Astrocyte of the cerebellum (primary cell): ENCODE data around the gene GRK5.

Source experiments
- DNase-seq: peaks from one replicate; pipeline ENCODE4 v3.0.0-alpha.2; 2011; ENCODE audit warnings: low read depth
- H3K4me3 ChIP-seq: 2 replicates; pipeline ENCODE4 v1.5.1; 2011; ENCODE audit warnings: mild to moderate bottlenecking, low read depth, low read length, moderate library complexity
- CTCF ChIP-seq: IDR thresholded peaks from 2 replicates; pipeline ENCODE4 v1.5.1; 2012; ENCODE audit warnings: low read length, low read depth, moderate library complexity, mild to moderate bottlenecking; ENCODE audit errors: missing control alignments
- in situ Hi-C: cut with HindIII; loops from 2 replicates; pipeline ENCODE4 v1.10.0; 2017; ENCODE audit warnings: low sequenced_read_pairs

GRK5 gene

GRCh38 chr10:119483839-119484238 lies 276.5 kb downstream of the GRK5 start:
- DNase-seq = no peak

GRCh38 chr10:119488675-119489074 lies 281.3 kb downstream of the GRK5 start:
- no peak for DNase-seq
- in situ Hi-C loops = no loop called here
- H3K4me3 ChIP-seq = no peak overlapping the region
- TF ChIP-seq CTCF = no peak

More at GRCh38 chr10:119483839-119484238, 276.5 kb downstream of the GRK5 start:
- in situ Hi-C loops = no loop called here
- no peak overlapping the region for H3K4me3 ChIP-seq
- TF ChIP-seq CTCF = no peak

- peak overlapping the region; percentile 31 for H3K4me3 ChIP-seq
Observed at GRCh38 chr10:119489991-119490326, 282.6 kb downstream of the GRK5 start.

GRCh38 chr10:119491966-119492757 lies 284.8 kb downstream of the GRK5 start:
- TF ChIP-seq CTCF = no peak
- no peak overlapping the region for H3K4me3 ChIP-seq
- in situ Hi-C loops = no loop called here
- DNase-seq = no peak

More at GRCh38 chr10:119489991-119490326, 282.6 kb downstream of the GRK5 start:
- DNase-seq = no peak
- TF ChIP-seq CTCF = no peak
- in situ Hi-C loops = no loop called here

GRCh38 chr10:119493155-119493554 lies 285.8 kb downstream of the GRK5 start:
- DNase-seq = no peak
- no peak for TF ChIP-seq CTCF
- in situ Hi-C loops = no loop called here
- H3K4me3 ChIP-seq = no peak overlapping the region

- H3K4me3 ChIP-seq = no peak overlapping the region
- TF ChIP-seq CTCF = no peak
- in situ Hi-C loops = no loop called here
- no peak for DNase-seq
Observed at GRCh38 chr10:119494236-119495020, 287.1 kb downstream of the GRK5 start.
